Uterus (tissue), 4 donors: ENCODE data around the gene DCDC2. TPM values are rescaled to one million over a fixed set of nuclear protein-coding genes. Genes with fewer than 3 reads are reported as not detected.
"Not testable (repeated sequence)": the region's sequence is repeated elsewhere in the genome, so short reads cannot be mapped to it uniquely, and the experiment has no call there.

ENCODE experiments used
- DNase-seq, 2 donors: peaks; one replicate each; pipeline ENCODE4 v3.0.0-alpha.2; 2019 to 2020
- H3K27ac ChIP-seq, 2 donors: fragments of 200-600 bp; sonication (generic); 1 replicate in 1 of 2; 2 replicates in 1 of 2; pipeline ENCODE4 v1.5.1; 2016 to 2018
- H3K27me3 ChIP-seq, 2 donors: fragments of 200-600 bp; sonication (generic); one replicate each; pipeline ENCODE4 v1.5.1; 2018 to 2019; ENCODE audit warnings: control low read depth in 1 of 2
- H3K36me3 ChIP-seq, 2 donors: fragments of 200-600 bp; sonication (generic); one replicate each; pipeline ENCODE4 v1.5.1; 2019; ENCODE audit warnings: control low read depth in 1 of 2
- H3K4me1 ChIP-seq, 2 donors: fragments of 200-600 bp; sonication (generic); one replicate each; pipeline ENCODE4 v1.5.1; 2018 to 2019; ENCODE audit warnings: control low read depth in 1 of 2
- H3K4me3 ChIP-seq, 2 donors: fragments of 200-600 bp; sonication (generic); 1 replicate in 1 of 2; 2 replicates in 1 of 2; pipeline ENCODE4 v1.5.1; 2018 to 2019; ENCODE audit warnings: mild to moderate bottlenecking in 1 of 2
- H3K9me3 ChIP-seq, 2 donors: fragments of 200-600 bp; sonication (generic); one replicate each; pipeline ENCODE4 v1.5.1; 2019; ENCODE audit warnings: control low read depth in 1 of 2
- CTCF ChIP-seq, 4 experiments: fragments of 200-600 bp in 2 of 4; fragments of 450-650 bp in 2 of 4; sonication (generic) in 2 of 4; IDR thresholded peaks; one replicate each; pipeline ENCODE4 v1.5.1; 2016 to 2019; ENCODE audit warnings: antibody characterized with exemption in 4 of 4, mild to moderate bottlenecking in 2 of 4, moderate library complexity in 1 of 4
- POLR2A ChIP-seq, 2 donors: fragments of 450-650 bp; IDR thresholded peaks; one replicate each; pipeline ENCODE4 v1.6.1; 2016; ENCODE audit warnings: antibody characterized with exemption in 2 of 2, mild to moderate bottlenecking in 1 of 2, moderate library complexity in 1 of 2
- intact Hi-C: fragments of 100-400 bp; cut with DNase I; formaldehyde crosslinking; loops from one replicate; pipeline ENCODE4 v1.15.1; 2023; ENCODE audit warnings: low total_unique reads
- total RNA-seq, 4 donors: library from RNA; depleted of rRNA in 3 of 4; stranded (reverse); fragments of >200 nt in 3 of 4; gene quantifications; one replicate each; pipeline versions ENCODE4 v1.1.0 to v1.2.4, GENCODE V29; 2014 to 2023
- donor health status: DM: yes; HTN: yes; CAD: no.

DCDC2 gene
- total RNA-seq, 4 donors from 2014 or later: 1.0 to 7.4 TPM; not detected in 2

- DNase-seq: no peak
- Histone ChIP-seq H3K27ac (no peak overlapping the region), H3K4me1 (no peaks in the 10 kb centered on the region), H3K9me3 (no peaks in the 10 kb centered on the region), H3K4me3 (no peak overlapping the region), H3K27me3 (no peaks in the 10 kb centered on the region), H3K36me3 (no peaks in the 10 kb centered on the region)
- intact Hi-C loops: no loop called here
- TF ChIP-seq CTCF (IDR thresholded peaks at IDR 0.05): no peak
Measured at GRCh38 chr6:24148154-24148570, 209.7 kb downstream of the DCDC2 start.

GRCh38 chr6:24147511-24148153 lies 210.2 kb downstream of the DCDC2 start:
- DNase-seq: no peak
- no peak overlapping the region for H3K27ac ChIP-seq
- H3K4me3 ChIP-seq: no peak overlapping the region
- intact Hi-C loops: no loop called here
- no peaks in the 10 kb centered on the region for H3K27me3 ChIP-seq
- no peak for TF ChIP-seq POLR2A (IDR thresholded peaks at IDR 0.05)
- no peak for TF ChIP-seq CTCF (IDR thresholded peaks at IDR 0.05)
- H3K4me1 ChIP-seq: no peaks in the 10 kb centered on the region
- H3K36me3 ChIP-seq: no peaks in the 10 kb centered on the region
- no peaks in the 10 kb centered on the region for H3K9me3 ChIP-seq

- intact Hi-C loops: no loop called here
Measured at GRCh38 chr6:24146871-24147270, 211.0 kb downstream of the DCDC2 start.

GRCh38 chr6:24145690-24146131 lies 212.1 kb downstream of the DCDC2 start:
- intact Hi-C loops: no loop called here
- Histone ChIP-seq H3K36me3 (no peaks in the 10 kb centered on the region), H3K27me3 (no peaks in the 10 kb centered on the region), H3K4me3 (no peak overlapping the region), H3K4me1 (no peaks in the 10 kb centered on the region), H3K9me3 (no peaks in the 10 kb centered on the region), H3K27ac (no peak overlapping the region)
- no peak for TF ChIP-seq CTCF (IDR thresholded peaks at IDR 0.05)
- no peak for TF ChIP-seq POLR2A (IDR thresholded peaks at IDR 0.05)
- DNase-seq: no peak

More at GRCh38 chr6:24146871-24147270, 211.0 kb downstream of the DCDC2 start:
- TF ChIP-seq POLR2A (IDR thresholded peaks at IDR 0.05) (no peak), CTCF (IDR thresholded peaks at IDR 0.05) (no peak)
- no peaks in the 10 kb centered on the region for H3K4me1 ChIP-seq
- H3K36me3 ChIP-seq: no peaks in the 10 kb centered on the region
- no peak overlapping the region for H3K4me3 ChIP-seq
- DNase-seq: no peak
- H3K27ac ChIP-seq: no peak overlapping the region
- H3K27me3 ChIP-seq: no peaks in the 10 kb centered on the region
- no peaks in the 10 kb centered on the region for H3K9me3 ChIP-seq

GRCh38 chr6:24142733-24143132 lies 215.1 kb downstream of the DCDC2 start:
- H3K27me3 ChIP-seq, DNase-seq, H3K27ac ChIP-seq, intact Hi-C loops, H3K36me3 ChIP-seq, H3K9me3 ChIP-seq, H3K4me3 ChIP-seq, H3K4me1 ChIP-seq: not testable (repeated sequence)

GRCh38 chr6:24140591-24140990 lies 217.3 kb downstream of the DCDC2 start:
- TF ChIP-seq CTCF (IDR thresholded peaks at IDR 0.05) (no peak), POLR2A (IDR thresholded peaks at IDR 0.05) (no peak)
- DNase-seq: peak; percentile 27 to 65
- intact Hi-C loops: no loop called here
- Histone ChIP-seq H3K36me3 (no peaks in the 10 kb centered on the region), H3K4me1 (no peaks in the 10 kb centered on the region), H3K9me3 (no peaks in the 10 kb centered on the region), H3K27ac (no peak overlapping the region), H3K4me3 (no peak overlapping the region), H3K27me3 (no peaks in the 10 kb centered on the region)
